OCI-LY3 (cell line): ENCODE measurements around the gene TEC.
"Not testable (repeated sequence)": the region's sequence is repeated elsewhere in the genome, so short reads cannot be mapped to it uniquely, and the experiment has no call there.

Experiments used
- H2AFZ ChIP-seq: fragments of 200-600, 300-600 bp; shearing (Covaris generic); 2 replicates; pipeline ENCODE4 v1.6.0; 2014; ENCODE audit warnings: antibody characterized with exemption, low read depth, low read length
- H3K27ac ChIP-seq: fragments of 200-600, 300-600 bp; sonication (generic); 2 replicates; pipeline ENCODE4 v1.5.1; 2014; ENCODE audit warnings: mild to moderate bottlenecking, low read length, moderate library complexity, mixed read lengths
- H3K27me3 ChIP-seq: fragments of 200-600, 300-600 bp; sonication (generic); 2 replicates; pipeline ENCODE4 v1.6.1; 2014; ENCODE audit warnings: low read depth, low read length, mixed read lengths
- H3K36me3 ChIP-seq: fragments of 200-600, 300-600 bp; sonication (generic); replicated peaks from 2 replicates; pipeline ENCODE3; 2014; ENCODE audit warnings: low read depth, low read length, mixed read lengths
- H3K4me1 ChIP-seq: fragments of 300-600, 200-600 bp; sonication (generic); 2 replicates; pipeline ENCODE4 v1.6.1; 2014; ENCODE audit warnings: low read length, mixed read lengths
- H3K4me2 ChIP-seq: fragments of 200-600, 300-600 bp; sonication (generic); 2 replicates; pipeline ENCODE4 v1.6.1; 2014; ENCODE audit warnings: low read length, mixed read lengths
- H3K4me3 ChIP-seq: fragments of 300-600, 200-600 bp; sonication (generic); 2 replicates; pipeline ENCODE4 v1.5.1; 2014; ENCODE audit warnings: antibody characterized with exemption, mild to moderate bottlenecking, low read length, moderate library complexity
- H3K79me2 ChIP-seq: fragments of 300-600, 200-600 bp; shearing (Covaris generic); 2 replicates; pipeline ENCODE4 v1.6.1; 2014; ENCODE audit warnings: mild to moderate bottlenecking, low read length, mixed read lengths
- H3K9ac ChIP-seq: fragments of 300-600, 200-600 bp; shearing (Covaris generic); 2 replicates; pipeline ENCODE4 v1.6.0; 2014; ENCODE audit warnings: mild to moderate bottlenecking, low read length, moderate library complexity
- H3K9me3 ChIP-seq: fragments of 200-600, 300-600 bp; shearing (Covaris generic); 2 replicates; pipeline ENCODE4 v1.6.1; 2014; ENCODE audit warnings: low read length, mixed read lengths; ENCODE audit not compliant: insufficient read depth
- H4K20me1 ChIP-seq: fragments of 200-600, 300-600 bp; sonication (generic); 2 replicates; pipeline ENCODE4 v1.6.1; 2016; ENCODE audit warnings: low read length, mixed read lengths; ENCODE audit not compliant: insufficient read depth
- EZH2phosphoT487 ChIP-seq: fragments of 200-600 bp; shearing (Covaris generic); IDR thresholded peaks from 2 replicates; pipeline ENCODE4 v1.6.1; 2018; ENCODE audit warnings: antibody characterized with exemption, mixed run types, low read depth
- TF ChIP-seq, protein P1 (sequence below): fragments of 200-600, 300-600 bp; sonication (generic); IDR thresholded peaks from 2 replicates; pipeline ENCODE4 v1.5.1; 2014; ENCODE audit warnings: antibody characterized with exemption, low read length, low read depth

Gene TEC

DNA sequence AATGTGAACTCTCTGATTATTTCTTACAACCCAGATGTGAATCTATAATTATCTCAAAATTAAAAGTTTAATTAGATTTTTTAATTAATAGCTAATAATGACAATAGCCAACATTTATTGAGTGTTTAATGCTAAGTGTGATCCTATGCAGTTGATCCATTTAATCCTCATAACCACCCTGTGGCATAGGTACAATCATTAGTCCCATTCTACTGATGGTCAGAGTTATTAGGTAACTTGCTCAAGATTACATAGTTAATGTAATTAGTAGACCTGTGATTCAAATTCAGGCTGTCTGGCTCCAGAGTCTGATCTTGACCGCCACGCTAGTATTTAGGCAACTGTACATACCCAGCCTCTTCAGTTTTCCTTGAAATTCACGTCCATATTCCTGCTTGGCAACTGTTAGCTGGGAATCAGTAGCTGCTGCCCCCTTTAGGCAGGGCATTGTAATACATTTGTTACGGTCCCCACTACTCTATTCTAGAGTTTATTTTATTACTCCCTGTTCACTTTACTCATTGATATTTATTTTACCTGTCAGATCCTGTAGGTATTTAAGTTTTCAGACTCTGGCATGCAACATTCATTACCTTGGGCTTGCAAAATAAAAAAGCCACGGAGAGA lies 20.6 kb upstream of the TEC start:
- H4K20me1 ChIP-seq, result no peaks in the 10 kb centered on the region
- no peaks in the 10 kb centered on the region for H3K27me3 ChIP-seq
- H3K4me2 ChIP-seq, result no peak overlapping the region
- no peak overlapping the region for H3K27ac ChIP-seq
- TF ChIP-seq EZH2phosphoT487, result no peak
- TF ChIP-seq, protein P1, sequence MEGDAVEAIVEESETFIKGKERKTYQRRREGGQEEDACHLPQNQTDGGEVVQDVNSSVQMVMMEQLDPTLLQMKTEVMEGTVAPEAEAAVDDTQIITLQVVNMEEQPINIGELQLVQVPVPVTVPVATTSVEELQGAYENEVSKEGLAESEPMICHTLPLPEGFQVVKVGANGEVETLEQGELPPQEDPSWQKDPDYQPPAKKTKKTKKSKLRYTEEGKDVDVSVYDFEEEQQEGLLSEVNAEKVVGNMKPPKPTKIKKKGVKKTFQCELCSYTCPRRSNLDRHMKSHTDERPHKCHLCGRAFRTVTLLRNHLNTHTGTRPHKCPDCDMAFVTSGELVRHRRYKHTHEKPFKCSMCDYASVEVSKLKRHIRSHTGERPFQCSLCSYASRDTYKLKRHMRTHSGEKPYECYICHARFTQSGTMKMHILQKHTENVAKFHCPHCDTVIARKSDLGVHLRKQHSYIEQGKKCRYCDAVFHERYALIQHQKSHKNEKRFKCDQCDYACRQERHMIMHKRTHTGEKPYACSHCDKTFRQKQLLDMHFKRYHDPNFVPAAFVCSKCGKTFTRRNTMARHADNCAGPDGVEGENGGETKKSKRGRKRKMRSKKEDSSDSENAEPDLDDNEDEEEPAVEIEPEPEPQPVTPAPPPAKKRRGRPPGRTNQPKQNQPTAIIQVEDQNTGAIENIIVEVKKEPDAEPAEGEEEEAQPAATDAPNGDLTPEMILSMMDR, result peak; percentile 78
- H3K9me3 ChIP-seq, result no peaks in the 10 kb centered on the region
- no peak overlapping the region for H2AFZ ChIP-seq
- no peaks in the 10 kb centered on the region for H3K79me2 ChIP-seq
- no peaks in the 10 kb centered on the region for H3K4me1 ChIP-seq
- no peaks in the 10 kb centered on the region for H3K36me3 ChIP-seq
- no peak overlapping the region for H3K4me3 ChIP-seq
- no peak overlapping the region for H3K9ac ChIP-seq

- H3K4me2 ChIP-seq, H3K36me3 ChIP-seq, H3K9ac ChIP-seq, H3K27ac ChIP-seq, H3K9me3 ChIP-seq, H3K79me2 ChIP-seq, H3K27me3 ChIP-seq, H3K4me1 ChIP-seq, H4K20me1 ChIP-seq, H3K4me3 ChIP-seq, H2AFZ ChIP-seq: not testable (repeated sequence)
Measured at GRCh38 chr4:48286060-48286459, 16.4 kb upstream of the TEC start.

DNA sequence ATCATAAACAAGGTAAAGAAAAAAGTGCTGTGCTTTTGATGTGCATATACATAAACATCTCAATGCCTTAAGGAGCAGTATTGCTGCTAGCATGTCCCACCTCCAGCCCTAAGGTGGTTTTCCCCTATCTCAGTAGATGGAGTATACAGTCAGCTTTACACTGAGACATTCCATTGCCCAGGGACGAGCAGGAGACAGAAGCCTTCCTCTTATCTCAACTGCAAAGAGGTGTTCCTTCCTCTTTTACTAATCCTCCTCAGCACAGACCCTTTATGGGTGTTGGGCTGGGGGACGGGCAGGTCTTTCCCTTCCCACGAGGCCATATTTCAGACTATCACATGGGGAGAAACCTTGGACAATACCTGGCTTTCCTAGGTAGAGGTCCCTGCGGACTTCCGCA lies 16.0 kb upstream of the TEC start:
- not testable (repeated sequence) for H3K4me2 ChIP-seq, H3K4me1 ChIP-seq, H3K4me3 ChIP-seq, H3K27me3 ChIP-seq, H3K9me3 ChIP-seq, H3K27ac ChIP-seq, H3K36me3 ChIP-seq, H2AFZ ChIP-seq, H3K79me2 ChIP-seq, H3K9ac ChIP-seq, H4K20me1 ChIP-seq

DNA sequence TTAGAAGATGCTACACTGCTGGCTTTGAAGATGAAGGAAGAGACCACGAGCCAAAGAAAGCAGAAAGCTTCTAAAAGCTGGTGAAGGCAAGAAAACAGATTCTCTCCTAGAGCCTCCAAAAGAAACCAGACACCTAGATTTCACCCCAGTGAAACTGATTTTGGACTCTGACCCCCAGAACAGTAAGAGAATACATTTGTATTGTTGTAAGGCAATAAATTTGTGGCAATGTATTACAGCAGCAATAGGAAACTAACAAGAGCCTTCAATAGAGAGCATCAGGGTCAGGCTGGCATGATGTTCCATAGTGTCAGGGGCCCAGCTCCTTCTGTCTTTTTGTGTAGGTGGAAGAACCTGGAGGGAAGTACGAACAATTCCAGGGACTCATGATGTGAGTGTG lies 6.0 kb upstream of the TEC start:
- H3K9ac ChIP-seq, result no peak overlapping the region
- no peaks in the 10 kb centered on the region for H3K27me3 ChIP-seq
- H3K79me2 ChIP-seq, result no peaks in the 10 kb centered on the region
- no peaks in the 10 kb centered on the region for H4K20me1 ChIP-seq
- no peak overlapping the region for H3K27ac ChIP-seq
- H2AFZ ChIP-seq, result no peak overlapping the region
- peaks cover 13% of the 10 kb centered on the region for H3K4me1 ChIP-seq
- H3K4me2 ChIP-seq, result no peak overlapping the region
- TF ChIP-seq EZH2phosphoT487, result no peak
- TF ChIP-seq, protein P1, result no peak
- no peaks in the 10 kb centered on the region for H3K36me3 ChIP-seq
- H3K4me3 ChIP-seq, result no peak overlapping the region
- H3K9me3 ChIP-seq, result no peaks in the 10 kb centered on the region

DNA sequence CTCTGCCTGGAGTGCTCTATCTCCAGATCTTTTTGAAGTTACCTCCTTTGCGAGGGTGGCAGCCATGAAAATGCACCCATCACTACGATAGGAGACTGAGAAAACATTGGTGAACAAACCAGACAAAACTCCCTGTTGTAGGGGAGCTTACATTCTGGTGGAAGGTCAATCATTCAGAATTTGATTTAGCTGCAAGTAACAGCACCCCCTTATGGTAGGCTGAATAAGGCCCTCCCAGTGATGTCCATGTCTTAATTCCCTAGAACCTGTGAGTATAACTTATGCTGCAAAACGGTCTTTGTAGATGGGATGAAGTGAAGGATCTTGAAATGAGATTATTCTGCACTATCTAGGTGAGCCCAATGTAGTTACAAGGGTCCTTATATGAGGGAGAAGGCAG lies 5.6 kb upstream of the TEC start:
- Histone ChIP-seq H3K36me3 (no peaks in the 10 kb centered on the region), H3K27ac (no peak overlapping the region), H3K79me2 (no peaks in the 10 kb centered on the region), H4K20me1 (no peaks in the 10 kb centered on the region), H3K4me2 (no peak overlapping the region), H3K4me3 (no peak overlapping the region), H3K27me3 (no peaks in the 10 kb centered on the region), H3K9ac (no peak overlapping the region), H2AFZ (no peak overlapping the region), H3K9me3 (no peaks in the 10 kb centered on the region), H3K4me1 (peaks cover 17% of the 10 kb centered on the region)
- no peak for TF ChIP-seq EZH2phosphoT487
- TF ChIP-seq, protein P1, result peak; percentile 83
